GM19397 (cell line): Measurements from ENCODE around the gene FN3KRP.
"Not testable (repeated sequence)": the region's sequence is repeated elsewhere in the genome, so short reads cannot be mapped to it uniquely, and the experiment has no call there.

Experiments used
- ATAC-seq: cut with Tn5 transposase; IDR thresholded peaks from one replicate; pipeline ENCODE4 v1.9.1; 2021; ENCODE audit warnings: mild to moderate bottlenecking, moderate library complexity; ENCODE audit not compliant: unreplicated experiment

Gene FN3KRP

GRCh38 chr17:82740906-82741759 is 24.6 kb downstream of the FN3KRP start:
- ATAC-seq = no peak

- no peak for ATAC-seq
Observed at GRCh38 chr17:82743344-82744219, 27.1 kb downstream of the FN3KRP start.

DNA sequence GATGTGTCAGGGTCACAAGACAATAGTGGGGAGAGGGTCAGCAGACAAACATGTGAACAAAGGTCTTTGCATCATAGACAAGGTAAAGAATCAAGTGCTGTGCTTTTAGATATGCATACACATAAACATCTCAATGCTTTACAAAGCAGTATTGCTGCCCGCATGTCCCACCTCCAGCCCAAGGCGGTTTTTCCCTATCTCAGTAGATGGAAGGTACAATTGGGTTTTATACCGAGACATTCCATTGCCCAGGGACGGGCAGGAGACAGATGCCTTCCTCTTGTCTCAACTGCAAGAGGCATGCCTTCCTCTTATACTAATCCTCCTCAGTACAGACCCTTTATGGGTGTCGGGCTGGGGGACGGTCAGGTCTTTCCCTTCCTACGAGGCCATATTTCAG is 28.2 kb downstream of the FN3KRP start:
- ATAC-seq = not testable (repeated sequence)

DNA sequence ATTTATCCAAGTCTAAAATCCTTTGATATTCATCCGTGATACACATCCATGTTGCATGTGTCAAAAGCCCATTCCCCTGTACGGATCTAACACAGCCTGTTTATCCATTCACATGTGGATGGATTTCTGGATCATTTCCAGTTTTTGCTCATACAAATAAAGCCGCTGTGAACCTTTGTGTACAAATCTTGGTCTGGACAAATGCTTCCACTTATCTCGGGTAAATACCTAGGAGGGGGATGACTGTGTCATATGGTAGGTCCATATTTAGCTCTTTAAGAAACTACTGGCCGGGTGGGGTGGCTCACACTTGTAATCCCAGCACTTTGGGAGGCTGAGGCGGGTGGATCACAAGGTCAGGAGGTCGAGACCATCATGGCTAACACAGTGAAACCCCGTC is 29.0 kb downstream of the FN3KRP start:
- ATAC-seq = no peak

- no peak for ATAC-seq
Observed at GRCh38 chr17:82748756-82749155, 32.2 kb downstream of the FN3KRP start.

GRCh38 chr17:82750241-82750908 is 33.9 kb downstream of the FN3KRP start:
- ATAC-seq = no peak

GRCh38 chr17:82751171-82751570 is 34.7 kb downstream of the FN3KRP start:
- peak; percentile 21 for ATAC-seq

DNA sequence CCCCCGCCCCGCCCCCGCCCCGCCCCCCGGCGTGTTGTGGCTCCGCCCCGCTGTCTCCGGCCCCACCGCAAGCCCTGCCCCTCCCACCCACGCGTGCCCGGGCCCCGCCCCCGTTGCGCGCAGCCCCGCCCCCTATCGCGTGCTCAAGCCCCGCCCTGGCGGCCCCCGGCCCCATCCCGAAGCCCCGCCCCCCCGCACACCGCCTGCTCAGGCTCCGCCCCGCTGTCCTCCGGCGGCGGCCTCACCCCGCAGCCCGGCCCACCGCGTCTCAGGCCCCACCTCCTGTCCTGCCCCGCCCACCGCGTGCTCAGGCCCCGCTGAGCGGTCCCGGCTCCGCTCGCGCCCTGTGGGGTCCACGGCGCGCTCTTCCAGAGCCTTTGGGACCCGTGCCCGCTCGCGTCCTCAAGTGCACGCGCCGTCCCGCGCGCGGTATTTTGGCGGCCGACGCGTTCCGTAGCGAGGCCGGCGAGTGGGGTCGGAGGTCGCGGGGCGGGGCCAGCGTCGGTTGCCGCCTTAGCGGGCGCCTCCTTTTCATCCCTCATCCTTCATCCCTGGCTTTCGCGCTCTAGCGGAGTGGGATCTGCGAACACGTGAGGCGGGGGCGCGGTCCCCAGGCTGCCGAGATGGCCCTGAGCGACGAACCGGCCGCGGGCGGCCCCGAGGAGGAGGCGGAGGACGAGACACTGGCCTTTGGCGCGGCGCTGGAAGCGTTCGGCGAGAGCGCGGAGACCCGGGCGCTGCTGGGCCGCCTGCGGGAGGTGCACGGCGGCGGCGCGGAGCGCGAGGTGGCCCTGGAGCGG is 35.3 kb downstream of the FN3KRP start, which contains the start of gene TBCD:
TBCD (plus strand) TSS at position 495 of the 800 bp plus-strand sequence; CDS start at position 624, 129 bp downstream.
- peak; percentile 86 for ATAC-seq

DNA sequence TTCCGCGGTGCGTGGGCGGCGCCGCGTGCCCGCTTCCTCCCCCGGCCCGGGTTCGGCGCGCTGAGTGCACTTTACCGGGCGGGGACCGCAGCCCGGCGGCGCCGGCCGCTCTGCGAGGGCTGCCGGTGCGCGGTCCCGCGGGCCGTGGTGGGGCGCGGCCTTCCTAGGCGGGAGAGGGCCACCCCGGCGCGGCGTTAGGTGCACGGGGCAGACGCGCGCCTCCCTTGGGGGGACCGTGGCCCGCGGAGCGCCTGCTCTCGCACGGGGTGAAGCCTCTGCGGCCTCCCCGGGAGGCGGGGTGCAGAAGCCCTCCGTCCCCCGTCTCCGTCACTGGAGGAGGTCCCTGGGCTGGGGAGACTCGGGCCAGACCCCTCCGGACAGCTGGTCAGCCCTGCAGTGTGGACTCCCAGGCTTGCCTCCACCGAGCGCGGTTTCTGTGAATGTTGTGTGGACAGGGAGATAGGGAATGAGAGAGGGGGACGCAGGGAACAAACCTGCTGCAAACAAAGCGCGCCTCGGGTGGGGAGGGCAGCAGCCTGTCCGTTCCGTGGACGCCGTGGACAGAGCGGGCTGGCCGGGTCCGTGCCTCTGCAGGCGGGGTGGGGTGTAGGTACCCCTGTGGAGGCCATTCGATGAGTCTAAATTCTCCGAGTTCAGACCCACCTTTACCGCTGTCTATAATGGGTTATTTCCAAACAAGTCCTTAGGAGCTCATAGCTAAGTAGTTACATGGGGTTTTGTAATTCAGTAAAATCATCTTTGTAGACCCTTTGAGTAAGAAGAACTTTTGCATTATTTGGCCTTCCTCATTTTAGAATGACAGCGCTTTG is 36.1 kb downstream of the FN3KRP start:
- ATAC-seq = peak; percentile 9

GRCh38 chr17:82753201-82753464 is 36.6 kb downstream of the FN3KRP start:
- no peak for ATAC-seq

- ATAC-seq = no peak
Observed at GRCh38 chr17:82754297-82755208, 38.0 kb downstream of the FN3KRP start.

GRCh38 chr17:82756166-82756565 is 39.7 kb downstream of the FN3KRP start:
- ATAC-seq = no peak

DNA sequence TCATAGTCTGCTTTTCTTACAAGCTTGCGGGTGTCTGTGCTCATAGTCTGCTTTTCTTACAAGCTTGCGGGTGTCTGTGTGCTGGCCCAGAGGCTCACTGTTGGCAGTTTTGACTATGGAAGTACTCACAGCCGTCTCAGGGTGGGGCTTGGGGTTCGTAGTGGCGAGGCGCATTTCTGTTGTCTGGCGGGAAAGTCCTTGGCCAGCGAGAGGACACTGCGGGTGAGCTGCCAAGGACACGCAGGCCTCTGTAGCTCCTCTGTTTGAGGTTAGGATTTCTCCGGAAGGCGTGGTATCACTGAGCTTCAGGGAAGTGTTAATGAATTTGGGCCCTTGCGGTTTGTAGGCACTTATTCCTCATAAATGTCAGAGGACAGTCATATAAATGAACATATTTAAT is 48.9 kb downstream of the FN3KRP start:
- no peak for ATAC-seq

GRCh38 chr17:82767041-82767754 is 50.7 kb downstream of the FN3KRP start:
- ATAC-seq = no peak

DNA sequence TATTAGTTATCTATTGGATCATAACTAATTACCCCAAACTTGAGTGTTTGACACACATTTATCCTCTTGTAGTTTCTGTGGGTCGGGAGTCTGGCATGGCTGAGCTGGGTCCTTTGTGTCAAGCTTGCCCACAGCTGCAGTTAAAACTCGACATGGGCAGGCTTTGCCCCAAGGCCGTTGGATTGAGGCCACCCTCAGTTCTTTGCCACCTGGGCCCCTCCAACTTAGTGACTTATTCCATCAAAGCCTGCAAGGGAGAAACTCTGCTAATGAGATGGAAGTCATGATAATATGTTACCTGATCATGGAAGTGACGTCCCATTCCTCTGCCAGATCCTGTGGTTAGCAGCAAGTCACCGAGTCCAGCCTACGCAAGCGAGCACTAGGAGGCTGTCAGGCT is 52.5 kb downstream of the FN3KRP start:
- ATAC-seq = no peak

- no peak for ATAC-seq
Observed at GRCh38 chr17:82772026-82772425, 55.5 kb downstream of the FN3KRP start.

- not testable (repeated sequence) for ATAC-seq
Observed at GRCh38 chr17:82774456-82774855, 58.0 kb downstream of the FN3KRP start.
